ENCODE results near the gene IFNA4.
"Not testable (repeated sequence)": the region's sequence is repeated elsewhere in the genome, so short reads cannot be mapped to it uniquely, and the experiment has no call there.

DNA sequence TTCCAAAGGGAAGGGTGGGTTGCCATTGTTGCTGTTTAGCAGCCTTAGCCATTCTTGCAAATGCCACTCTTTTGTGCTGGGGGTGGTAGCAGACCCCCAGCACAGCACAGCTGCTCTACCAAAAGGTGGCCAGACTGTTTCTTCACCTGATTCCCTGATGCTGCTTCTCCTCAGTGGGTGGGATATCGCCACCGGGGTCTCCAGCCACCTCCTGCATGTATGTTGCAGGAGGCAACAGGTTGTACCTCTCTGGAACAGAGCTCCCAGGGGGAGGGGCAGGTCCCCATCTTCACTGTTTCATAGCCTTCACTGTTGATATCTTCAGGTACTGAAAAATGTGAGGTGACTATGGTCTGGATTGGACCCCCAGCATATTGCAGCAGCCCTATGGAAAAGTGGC lies 23.4 kb upstream of the IFNA4 start:
- not testable (repeated sequence) for TF ChIP-seq POLR2AphosphoS5, TAF1, POLR2A (IDR thresholded peaks at IDR 0.05; ENCODE audit: low read depth, low read length)

All from GM12891 (cell line).